GM23338 (cell line): Measurements from ENCODE around the gene LRTM2. TPM values are rescaled to one million over a fixed set of nuclear protein-coding genes. Genes with fewer than 3 reads are reported as not detected.

Source experiments
- ATAC-seq: fragments of 200-7000 bp; cut with Tn5 transposase; 3 replicates; pipeline ENCODE4 v1.9.1; 2020
- DNase-seq: peaks from one replicate; pipeline ENCODE4 v3.0.0-alpha.2; 2015; ENCODE audit warnings: low spot score
- H2AFZ ChIP-seq: fragments of 200-600 bp; sonication (generic); 2 replicates; pipeline ENCODE4 v1.8.0; 2016; ENCODE audit warnings: antibody characterized with exemption, mild to moderate bottlenecking, moderate library complexity
- H3F3A ChIP-seq: fragments of 200-600 bp; sonication (generic); replicated peaks from 2 replicates; pipeline ENCODE4 v1.8.0; 2017; ENCODE audit warnings: antibody characterized with exemption, mixed run types, low read depth
- H3K27ac ChIP-seq: fragments of 200-600 bp; sonication (generic); 2 replicates; pipeline ENCODE4 v1.6.1; 2016; ENCODE audit warnings: low read depth
- H3K27me3 ChIP-seq: fragments of 200-600 bp; sonication (generic); 2 replicates; pipeline ENCODE4 v1.8.0; 2016; ENCODE audit warnings: mild to moderate bottlenecking, mixed run types, moderate library complexity; ENCODE audit not compliant: insufficient read depth
- H3K36me3 ChIP-seq: fragments of 200-600 bp; sonication (generic); 2 replicates; pipeline ENCODE4 v1.8.0; 2016; ENCODE audit warnings: mild to moderate bottlenecking; ENCODE audit not compliant: insufficient read depth
- H3K4me1 ChIP-seq: fragments of 200-600 bp; sonication (generic); 2 replicates; pipeline ENCODE4 v1.8.0; 2016; ENCODE audit warnings: mild to moderate bottlenecking, moderate library complexity; ENCODE audit not compliant: insufficient read depth
- H3K4me2 ChIP-seq: fragments of 200-600 bp; sonication (generic); 2 replicates; pipeline ENCODE4 v1.7.1; 2017; ENCODE audit warnings: mixed run types
- H3K4me3 ChIP-seq: fragments of 200-600 bp; sonication (generic); 2 replicates; pipeline ENCODE4 v1.6.1; 2016; ENCODE audit warnings: mixed run types
- H3K79me2 ChIP-seq: fragments of 200-600 bp; sonication (generic); replicated peaks from 2 replicates; pipeline ENCODE4 v1.8.0; 2017; ENCODE audit warnings: mild to moderate bottlenecking; ENCODE audit not compliant: insufficient read depth
- H3K9me2 ChIP-seq: fragments of 200-600 bp; sonication (generic); 2 replicates; pipeline ENCODE4 v1.8.0; 2017; ENCODE audit not compliant: insufficient read depth
- H4K20me1 ChIP-seq: fragments of 200-600 bp; sonication (generic); replicated peaks from 2 replicates; pipeline ENCODE4 v1.8.0; 2017; ENCODE audit warnings: mild to moderate bottlenecking; ENCODE audit not compliant: insufficient read depth
- H3K27ac Mint-ChIP-seq: 2 replicates; pipeline ENCODE4 v1.8.0; 2020; ENCODE audit warnings: inconsistent platforms, mild to moderate bottlenecking, moderate library complexity, mixed read lengths
- H3K27me3 Mint-ChIP-seq: 3 replicates; pipeline ENCODE4 v1.8.0; 2022; ENCODE audit warnings: low read depth, mild to moderate bottlenecking, moderate library complexity, mixed read lengths, inconsistent platforms; ENCODE audit not compliant: insufficient read depth, poor library complexity
- H3K36me3 Mint-ChIP-seq: 3 replicates; pipeline ENCODE4 v1.8.0; 2021; ENCODE audit warnings: low read depth, mild to moderate bottlenecking, inconsistent platforms, moderate library complexity, mixed read lengths
- H3K4me1 Mint-ChIP-seq: 3 replicates; pipeline ENCODE4 v1.8.0; 2020; ENCODE audit warnings: mild to moderate bottlenecking, inconsistent platforms, mixed read lengths
- H3K4me3 Mint-ChIP-seq: 3 replicates; pipeline ENCODE4 v1.8.0; 2021; ENCODE audit warnings: moderate library complexity, mild to moderate bottlenecking, inconsistent platforms, mixed read lengths
- H3K9me3 Mint-ChIP-seq: 3 replicates; pipeline ENCODE4 v1.8.0; 2020; ENCODE audit warnings: moderate library complexity, mild to moderate bottlenecking, inconsistent platforms, mixed read lengths
- NANOG ChIP-seq: IDR thresholded peaks from 2 replicates; pipeline ENCODE4 v1.6.1; 2016; ENCODE audit warnings: antibody characterized with exemption, borderline replicate concordance
- REST ChIP-seq: IDR thresholded peaks from one replicate; pipeline ENCODE4 v1.6.1; 2018; ENCODE audit warnings: antibody characterized with exemption; ENCODE audit not compliant: unreplicated experiment
- ZNF114 ChIP-seq: fragments of 250-450 bp; sonication (Bioruptor Pico); IDR thresholded peaks from 2 replicates; pipeline ENCODE4 v1.5.0; 2020; ENCODE audit warnings: mild to moderate bottlenecking, moderate library complexity
- ZNF462 ChIP-seq: fragments of 250-450 bp; sonication (Bioruptor Pico); IDR thresholded peaks from 2 replicates; pipeline ENCODE4 v1.5.0; 2020; ENCODE audit warnings: mild to moderate bottlenecking, moderate library complexity
- polyA plus RNA-seq: library from polyadenylated mRNA; unstranded; fragments of >200 nt; fragmentation: Nextera tagmentation; extraction: Ambion mirVana; gene quantifications from 2 replicates; pipeline ENCODE4 v1.2.1, GENCODE V29; 2016
- total RNA-seq: library from RNA; depleted of rRNA; stranded (reverse); fragments of >200 nt; shearing (Covaris generic); gene quantifications from 2 replicates; pipeline ENCODE4 v1.2.3, GENCODE V29; 2014

The LRTM2 gene
- total and polyA plus RNA-seq, 2 experiments from 2014 or later = 0.08 TPM; not detected in 1

GRCh38 chr12:1836854-1837421 is 16.6 kb downstream of the LRTM2 start:
- no peak overlapping the region for H3K4me3 ChIP-seq
- Mint-ChIP-seq H3K4me1 (peaks cover 44% of the 10 kb centered on the region), H3K27ac (no peak overlapping the region), H3K36me3 (no peaks in the 10 kb centered on the region), H3K27me3 (peaks cover 13% of the 10 kb centered on the region), H3K9me3 (no peaks in the 10 kb centered on the region), H3K4me3 (no peak overlapping the region)
- H3K36me3 ChIP-seq = no peaks in the 10 kb centered on the region
- no peaks in the 10 kb centered on the region for H3F3A ChIP-seq
- no peaks in the 10 kb centered on the region for H3K27me3 ChIP-seq
- 0 out of 2 replicates have a peak overlapping the region, but pooled peaks have one; percentile 43 for H2AFZ ChIP-seq
- no peaks in the 10 kb centered on the region for H3K9me2 ChIP-seq
- H4K20me1 ChIP-seq = no peaks in the 10 kb centered on the region
- DNase-seq (no peak), ATAC-seq (peak; percentile 70)
- H3K79me2 ChIP-seq = no peaks in the 10 kb centered on the region
- H3K4me1 ChIP-seq = peaks cover under 1% of the 10 kb centered on the region; the same call in 1 of the 2 replicates
- H3K4me2 ChIP-seq = no peak overlapping the region
- no peak for TF ChIP-seq ZNF462
- no peak for TF ChIP-seq REST
- no peak for TF ChIP-seq NANOG
- TF ChIP-seq ZNF114 (CRISPR knock-in tag) = no peak
- no peak overlapping the region for H3K27ac ChIP-seq
